ENCODE measurements around the gene CLIC5.

Gene CLIC5

GRCh38 chr6:46013639-46014038 lies 2.0 kb downstream of the CLIC5 start:
- TF ChIP-seq CTCF (conservative IDR thresholded peaks at IDR 0.05; ENCODE audit: low read depth, low read length): no peak
- Histone ChIP-seq H2AFZ (ENCODE audit: low read depth) (no peak overlapping the region), H3K9ac (no peak overlapping the region), H3K4me2 (no peak overlapping the region), H3K79me2 (ENCODE audit: insufficient read depth, low read depth) (no peaks in the 10 kb centered on the region), H3K4me3 (IDR thresholded peaks at IDR 0.05; ENCODE audit: insufficient read depth, low read depth, low read length) (no peak overlapping the region), H3K4me1 (ENCODE audit: low read depth, poor library complexity, severe bottlenecking) (peaks cover 44% of the 10 kb centered on the region), H3K27me3 (ENCODE audit: insufficient read depth, low read depth) (0 out of 2 replicates have a peak, but pooled peaks cover 9% of the 10 kb centered on the region), H3K36me3 (ENCODE audit: insufficient read depth) (no peaks in the 10 kb centered on the region), H4K20me1 (ENCODE audit: insufficient read depth) (no peaks in the 10 kb centered on the region), H3K27ac (no peak overlapping the region)

GRCh38 chr6:46012834-46013233 lies 2.8 kb downstream of the CLIC5 start:
- Histone ChIP-seq H3K9ac (no peak overlapping the region), H3K4me3 (IDR thresholded peaks at IDR 0.05; ENCODE audit: insufficient read depth, low read depth, low read length) (no peak overlapping the region), H2AFZ (ENCODE audit: low read depth) (no peak overlapping the region), H3K79me2 (ENCODE audit: insufficient read depth, low read depth) (no peaks in the 10 kb centered on the region), H3K4me1 (ENCODE audit: low read depth, poor library complexity, severe bottlenecking) (peaks cover 44% of the 10 kb centered on the region), H3K27me3 (ENCODE audit: insufficient read depth, low read depth) (0 out of 2 replicates have a peak, but pooled peaks cover 9% of the 10 kb centered on the region), H3K4me2 (no peak overlapping the region), H3K36me3 (ENCODE audit: insufficient read depth) (no peaks in the 10 kb centered on the region), H3K27ac (no peak overlapping the region), H4K20me1 (ENCODE audit: insufficient read depth) (no peaks in the 10 kb centered on the region)
- TF ChIP-seq CTCF (conservative IDR thresholded peaks at IDR 0.05; ENCODE audit: low read depth, low read length): no peak

DNA sequence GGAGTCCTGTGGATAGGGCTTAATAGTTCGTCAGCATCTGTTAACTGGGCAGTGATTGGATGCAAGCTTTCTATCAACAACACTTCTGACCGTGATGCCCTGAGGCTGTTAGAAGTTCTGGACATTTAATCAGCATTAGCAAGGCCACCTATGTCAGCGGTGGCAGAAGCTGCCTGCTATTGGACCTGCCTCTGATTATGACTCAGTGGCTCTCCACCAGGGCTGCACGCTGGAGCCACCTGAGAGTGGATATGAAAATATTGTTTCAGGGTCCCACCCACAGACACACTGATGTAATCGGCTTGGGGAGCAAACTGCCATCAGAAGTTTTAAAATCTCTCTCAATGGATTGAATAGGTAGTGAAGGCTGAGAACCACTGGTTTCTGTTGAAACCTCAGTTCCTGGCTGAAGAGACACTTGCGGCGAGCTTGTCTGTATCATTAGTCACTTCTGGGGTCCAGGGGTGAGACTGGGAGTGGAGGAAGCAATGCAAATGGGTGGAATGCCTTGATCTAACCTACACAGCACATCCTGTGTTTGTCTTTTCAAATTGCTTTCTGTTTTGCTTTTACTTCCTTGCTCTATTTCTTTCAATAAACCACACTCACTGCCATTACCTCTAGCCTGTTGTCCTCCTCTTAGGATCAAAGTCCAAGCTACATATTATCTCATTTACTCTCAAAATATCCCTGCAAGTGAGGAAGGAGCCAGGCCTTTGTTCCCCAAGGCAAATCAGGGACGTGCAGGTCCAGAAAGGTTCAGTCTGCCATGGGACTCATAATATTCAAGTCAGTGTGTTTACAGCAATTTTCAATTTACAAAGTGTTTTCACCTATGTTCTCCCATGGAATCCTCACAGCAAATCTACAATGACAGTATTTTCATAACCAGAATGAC lies 4.2 kb downstream of the CLIC5 start:
- H3K79me2 ChIP-seq (ENCODE audit: insufficient read depth, low read depth): no peaks in the 10 kb centered on the region
- H3K4me3 ChIP-seq (IDR thresholded peaks at IDR 0.05; ENCODE audit: insufficient read depth, low read depth, low read length): no peak overlapping the region
- peak overlapping the region; percentile 63 for H3K27ac ChIP-seq
- H2AFZ ChIP-seq (ENCODE audit: low read depth): peak overlapping the region; percentile 72
- no peaks in the 10 kb centered on the region for H4K20me1 ChIP-seq (ENCODE audit: insufficient read depth)
- TF ChIP-seq CTCF (conservative IDR thresholded peaks at IDR 0.05; ENCODE audit: low read depth, low read length): no peak
- H3K9ac ChIP-seq: peak overlapping the region; percentile 31; the same call in 1 of the 2 replicates
- no peaks in the 10 kb centered on the region for H3K36me3 ChIP-seq (ENCODE audit: insufficient read depth)
- peak overlapping the region; percentile 73 for H3K4me2 ChIP-seq
- H3K4me1 ChIP-seq (ENCODE audit: low read depth, poor library complexity, severe bottlenecking): peaks cover 43% of the 10 kb centered on the region
- 0 out of 2 replicates have a peak, but pooled peaks cover 9% of the 10 kb centered on the region for H3K27me3 ChIP-seq (ENCODE audit: insufficient read depth, low read depth)

DNA sequence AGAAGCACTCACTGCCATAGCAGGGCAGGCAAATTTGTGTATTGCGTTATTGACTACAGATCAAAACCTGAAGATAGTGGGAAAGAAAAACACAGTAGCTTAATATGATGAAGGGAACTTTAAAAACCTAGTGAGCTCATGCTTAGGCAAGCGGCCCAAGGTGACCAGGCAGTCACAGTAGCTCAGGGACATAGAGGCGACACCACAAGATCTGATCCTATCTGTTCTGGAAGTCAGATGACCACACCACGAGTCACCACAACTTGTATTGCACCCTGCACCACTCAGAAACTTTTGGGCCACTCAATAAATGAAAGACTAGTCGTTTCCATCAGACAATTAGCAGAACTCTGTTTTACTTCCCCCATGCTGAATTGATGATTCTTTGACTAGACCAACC lies 4.9 kb downstream of the CLIC5 start:
- Histone ChIP-seq H3K27ac (peak overlapping the region; percentile 63; the same call in 1 of the 2 replicates), H3K4me1 (ENCODE audit: low read depth, poor library complexity, severe bottlenecking) (peaks cover 42% of the 10 kb centered on the region), H3K9ac (peak overlapping the region; percentile 31; the same call in 1 of the 2 replicates), H4K20me1 (ENCODE audit: insufficient read depth) (no peaks in the 10 kb centered on the region), H3K79me2 (ENCODE audit: insufficient read depth, low read depth) (no peaks in the 10 kb centered on the region), H3K4me3 (IDR thresholded peaks at IDR 0.05; ENCODE audit: insufficient read depth, low read depth, low read length) (no peak overlapping the region), H3K27me3 (ENCODE audit: insufficient read depth, low read depth) (0 out of 2 replicates have a peak, but pooled peaks cover 9% of the 10 kb centered on the region), H3K4me2 (peak overlapping the region; percentile 73), H2AFZ (ENCODE audit: low read depth) (peak overlapping the region; percentile 72), H3K36me3 (ENCODE audit: insufficient read depth) (no peaks in the 10 kb centered on the region)
- no peak for TF ChIP-seq CTCF (conservative IDR thresholded peaks at IDR 0.05; ENCODE audit: low read depth, low read length)
